Right atrium auricular region (tissue), 2 donors: ENCODE measurements around the gene RGS6. TPM values are rescaled to one million over a fixed set of nuclear protein-coding genes. Genes with fewer than 3 reads are reported as not detected.

Experiments used
- DNase-seq: peaks from one replicate; pipeline ENCODE4 v3.0.0-alpha.2; 2019; ENCODE audit warnings: low spot score
- H3K27ac ChIP-seq, 2 donors: fragments of 200-600 bp; sonication (generic); 1 replicate in 1 of 2; 2 replicates in 1 of 2; pipeline ENCODE4 v1.5.1; 2016 to 2019
- H3K27me3 ChIP-seq, 2 donors: fragments of 200-600 bp; sonication (generic); one replicate each; pipeline versions ENCODE4 v1.5.1 to v1.6.0; 2017 to 2019
- H3K36me3 ChIP-seq: fragments of 200-600 bp; sonication (generic); one replicate; pipeline ENCODE4 v1.5.1; 2016
- H3K4me1 ChIP-seq, 2 donors: fragments of 200-600 bp; sonication (generic); one replicate each; pipeline versions ENCODE4 v1.5.1 to v1.6.0; 2017 to 2019
- H3K4me3 ChIP-seq, 2 donors: fragments of 200-600 bp; sonication (generic); 1 replicate in 1 of 2; 2 replicates in 1 of 2; pipeline ENCODE4 v1.5.1; 2017 to 2019; ENCODE audit warnings: mild to moderate bottlenecking in 1 of 2, moderate library complexity in 1 of 2
- H3K9me3 ChIP-seq, 2 donors: fragments of 200-600 bp; sonication (generic); one replicate each; pipeline ENCODE4 v1.5.1; 2019
- total RNA-seq, 2 donors: library from RNA; depleted of rRNA; stranded (reverse); fragments of >200 nt; gene quantifications; one replicate each; pipeline ENCODE4 v1.1.0, GENCODE V29; 2016
- TF ChIP-seq, protein P1 (sequence below), 2 donors: fragments of 200-600 bp; sonication (generic); IDR thresholded peaks; one replicate each; pipeline ENCODE4 v1.5.1; 2019; ENCODE audit warnings: antibody characterized with exemption in 2 of 2

Gene RGS6
- total RNA-seq, 2 donors from 2014 or later, result 12.1 to 13.1 TPM

DNA sequence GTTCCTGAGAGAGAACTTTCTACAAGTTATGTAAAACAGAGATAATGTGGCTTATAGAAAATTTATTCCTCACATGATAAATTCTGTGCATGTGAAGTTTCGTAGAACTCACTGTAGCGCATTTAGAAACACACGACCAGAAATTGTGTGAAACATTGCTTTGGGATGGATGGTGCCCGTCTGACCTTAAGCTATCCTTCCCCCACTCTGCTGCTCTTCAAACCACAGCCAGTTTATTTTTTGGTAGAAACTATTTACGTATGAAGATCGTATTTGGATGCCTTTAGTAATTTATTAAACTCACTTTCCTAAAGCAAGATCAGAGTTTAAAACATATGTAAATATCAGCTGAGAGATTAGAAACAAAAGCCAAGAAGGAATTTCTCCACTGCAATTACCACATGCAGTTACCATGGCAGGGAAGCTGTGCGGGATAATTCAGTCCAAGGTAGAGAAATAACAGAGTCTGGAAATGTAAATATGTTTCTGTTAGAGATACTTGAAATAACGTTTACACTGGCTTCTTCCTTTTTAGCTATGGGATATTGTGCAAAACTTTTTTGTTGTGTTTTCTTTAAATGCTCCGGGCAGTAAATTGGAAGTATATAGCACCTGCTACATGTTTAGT lies 382.7 kb downstream of the RGS6 start:
- Histone ChIP-seq H3K9me3 (no peaks in the 10 kb centered on the region), H3K4me1 (no peaks in the 10 kb centered on the region), H3K4me3 (no peak overlapping the region), H3K36me3 (no peaks in the 10 kb centered on the region), H3K27me3 (no peaks in the 10 kb centered on the region), H3K27ac (no peak overlapping the region)
- no peak for DNase-seq
- TF ChIP-seq, protein P1, sequence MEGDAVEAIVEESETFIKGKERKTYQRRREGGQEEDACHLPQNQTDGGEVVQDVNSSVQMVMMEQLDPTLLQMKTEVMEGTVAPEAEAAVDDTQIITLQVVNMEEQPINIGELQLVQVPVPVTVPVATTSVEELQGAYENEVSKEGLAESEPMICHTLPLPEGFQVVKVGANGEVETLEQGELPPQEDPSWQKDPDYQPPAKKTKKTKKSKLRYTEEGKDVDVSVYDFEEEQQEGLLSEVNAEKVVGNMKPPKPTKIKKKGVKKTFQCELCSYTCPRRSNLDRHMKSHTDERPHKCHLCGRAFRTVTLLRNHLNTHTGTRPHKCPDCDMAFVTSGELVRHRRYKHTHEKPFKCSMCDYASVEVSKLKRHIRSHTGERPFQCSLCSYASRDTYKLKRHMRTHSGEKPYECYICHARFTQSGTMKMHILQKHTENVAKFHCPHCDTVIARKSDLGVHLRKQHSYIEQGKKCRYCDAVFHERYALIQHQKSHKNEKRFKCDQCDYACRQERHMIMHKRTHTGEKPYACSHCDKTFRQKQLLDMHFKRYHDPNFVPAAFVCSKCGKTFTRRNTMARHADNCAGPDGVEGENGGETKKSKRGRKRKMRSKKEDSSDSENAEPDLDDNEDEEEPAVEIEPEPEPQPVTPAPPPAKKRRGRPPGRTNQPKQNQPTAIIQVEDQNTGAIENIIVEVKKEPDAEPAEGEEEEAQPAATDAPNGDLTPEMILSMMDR (IDR thresholded peaks at IDR 0.05), result no peak

DNA sequence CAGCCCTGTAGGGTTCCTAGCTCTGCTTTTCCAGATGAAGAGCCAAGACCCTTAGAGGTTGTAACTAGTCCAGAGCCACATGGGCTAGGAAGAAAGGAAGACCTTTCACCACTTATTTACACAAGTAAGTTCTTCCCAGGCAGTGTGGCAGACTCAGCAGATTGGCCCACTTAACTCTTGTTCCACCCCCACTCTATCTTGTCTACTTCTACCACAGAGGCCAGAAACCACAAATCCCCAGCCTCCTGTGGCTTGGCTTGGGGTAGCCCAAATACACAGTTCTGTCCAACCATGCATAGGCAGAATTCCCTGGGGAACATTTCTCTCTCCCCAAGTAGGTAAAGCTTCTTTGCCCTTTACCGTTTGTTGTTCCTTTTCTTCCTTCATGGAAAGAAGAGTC lies 383.5 kb downstream of the RGS6 start:
- Histone ChIP-seq H3K36me3 (no peaks in the 10 kb centered on the region), H3K4me3 (no peak overlapping the region), H3K4me1 (no peaks in the 10 kb centered on the region), H3K27me3 (no peaks in the 10 kb centered on the region), H3K9me3 (no peaks in the 10 kb centered on the region), H3K27ac (no peak overlapping the region)
- no peak for DNase-seq
- TF ChIP-seq, protein P1 (IDR thresholded peaks at IDR 0.05), result no peak

DNA sequence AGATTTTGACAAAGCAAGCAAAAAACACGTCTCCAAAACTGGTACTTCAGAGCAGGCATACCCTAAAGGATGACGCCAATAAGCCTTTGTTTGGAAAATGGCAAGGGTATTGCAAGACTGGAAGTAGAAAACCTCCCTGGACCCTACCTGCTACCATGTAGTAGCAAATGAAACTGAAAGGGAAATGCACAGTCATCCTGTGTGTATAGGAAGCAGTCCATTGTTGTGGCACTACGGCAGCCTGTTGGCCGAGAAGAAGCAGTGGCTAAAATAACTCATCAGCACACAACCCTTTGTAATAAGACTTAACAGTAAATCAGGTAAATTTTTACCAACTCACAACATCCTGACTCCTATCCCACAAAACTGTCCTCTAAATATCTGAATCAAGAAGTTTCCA lies 386.4 kb downstream of the RGS6 start:
- no peak overlapping the region for H3K27ac ChIP-seq
- no peaks in the 10 kb centered on the region for H3K9me3 ChIP-seq
- H3K27me3 ChIP-seq, result no peaks in the 10 kb centered on the region
- no peaks in the 10 kb centered on the region for H3K36me3 ChIP-seq
- H3K4me1 ChIP-seq, result no peaks in the 10 kb centered on the region
- no peak overlapping the region for H3K4me3 ChIP-seq
- no peak for DNase-seq
- TF ChIP-seq, protein P1 (IDR thresholded peaks at IDR 0.05), result no peak

DNA sequence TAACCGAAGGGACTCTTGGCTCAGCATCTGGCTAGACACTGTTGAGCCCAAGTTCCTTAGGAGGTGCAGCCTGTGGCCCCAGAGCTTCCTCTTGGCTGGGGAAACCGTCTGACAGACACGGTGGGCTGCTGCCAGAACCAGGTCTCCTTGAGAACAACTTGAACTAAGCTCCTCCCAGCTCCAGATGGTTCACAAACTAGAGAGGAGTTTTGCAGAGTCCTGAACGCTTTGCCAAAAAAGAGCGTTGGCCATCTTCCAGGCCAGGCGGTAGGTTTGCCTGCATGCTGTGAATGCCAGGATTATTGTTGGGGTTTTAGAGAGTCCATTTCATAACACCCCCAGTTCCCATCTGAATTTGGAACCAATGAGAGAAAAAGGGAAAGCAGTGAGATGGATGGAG lies 399.8 kb downstream of the RGS6 start:
- DNase-seq, result no peak
- no peaks in the 10 kb centered on the region for H3K27me3 ChIP-seq
- H3K4me3 ChIP-seq, result no peak overlapping the region
- H3K9me3 ChIP-seq, result no peaks in the 10 kb centered on the region
- H3K27ac ChIP-seq, result no peak overlapping the region
- TF ChIP-seq, protein P1 (IDR thresholded peaks at IDR 0.05), result no peak
- H3K36me3 ChIP-seq, result no peaks in the 10 kb centered on the region
- H3K4me1 ChIP-seq, result peaks cover 0 to 11% of the 10 kb centered on the region in 2 donors

DNA sequence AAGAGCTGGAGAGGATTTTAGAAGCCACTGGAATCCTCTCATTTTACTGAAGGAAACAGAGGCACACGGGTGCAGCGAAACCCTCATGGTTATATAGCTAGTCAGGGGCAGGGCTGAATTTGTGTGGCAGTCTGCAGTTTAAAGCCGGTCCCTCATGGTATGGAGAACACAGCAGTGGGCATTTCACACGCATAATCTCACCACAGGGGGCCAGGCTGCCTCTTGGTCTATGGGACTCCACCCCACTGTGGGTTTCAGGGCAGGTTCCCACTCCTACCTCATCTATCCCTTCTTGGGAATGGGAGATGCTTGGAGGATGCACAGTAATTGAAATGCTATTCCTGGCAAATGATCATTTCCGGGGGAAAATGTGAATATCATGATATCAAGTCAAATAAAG lies 400.6 kb downstream of the RGS6 start:
- no peak for DNase-seq
- Histone ChIP-seq H3K9me3 (no peaks in the 10 kb centered on the region), H3K4me1 (peaks cover 0 to 11% of the 10 kb centered on the region in 2 donors), H3K4me3 (no peak overlapping the region), H3K36me3 (no peaks in the 10 kb centered on the region), H3K27me3 (no peaks in the 10 kb centered on the region), H3K27ac (no peak overlapping the region)
- TF ChIP-seq, protein P1 (IDR thresholded peaks at IDR 0.05), result no peak

DNA sequence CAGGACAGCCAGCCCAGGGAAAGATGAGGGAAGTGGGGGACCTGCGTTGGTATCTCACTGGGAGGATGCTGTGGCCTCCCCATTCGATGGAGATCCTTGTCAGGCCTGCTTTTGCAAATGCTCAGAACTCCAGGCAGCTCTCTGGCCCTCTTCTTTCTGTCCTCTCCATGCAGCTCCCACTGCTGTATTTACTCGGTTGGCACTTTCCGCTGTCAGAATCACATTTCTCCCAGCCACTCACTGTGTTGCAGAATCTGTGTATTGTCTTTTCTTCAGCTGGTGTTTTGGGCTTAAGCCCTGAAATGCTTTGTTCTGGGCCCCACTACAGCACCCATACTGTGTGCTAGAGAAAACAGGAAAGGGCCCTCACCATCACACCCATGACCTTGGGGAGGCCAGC lies 401.1 kb downstream of the RGS6 start:
- no peaks in the 10 kb centered on the region for H3K9me3 ChIP-seq
- no peak overlapping the region for H3K27ac ChIP-seq
- H3K27me3 ChIP-seq, result no peaks in the 10 kb centered on the region
- TF ChIP-seq, protein P1 (IDR thresholded peaks at IDR 0.05), result no peak
- no peaks in the 10 kb centered on the region for H3K36me3 ChIP-seq
- H3K4me3 ChIP-seq, result no peak overlapping the region
- DNase-seq, result no peak
- peaks cover 0 to 11% of the 10 kb centered on the region in 2 donors for H3K4me1 ChIP-seq
